Stimulated activated CD4-positive, alpha-beta T cell treated with anti-CD3 and anti-CD28 coated beads, Interleukin-2, amount 100 ng/mL, for 4 hours (primary cell): ENCODE results near the gene ENOX2.
A peak's percentile ranks its signal among the peaks of the same experiment; 100 is the strongest.
"Not testable (repeated sequence)": the region's sequence is repeated elsewhere in the genome, so short reads cannot be mapped to it uniquely, and the experiment has no call there.

ENCODE experiments used
- DNase-seq: peaks from one replicate; pipeline ENCODE4 v3.0.0-alpha.2; 2020; ENCODE audit warnings: low read depth

Gene ENOX2

GRCh38 chrX:130902783-130903613 lies at the start of gene ENOX2:
Gene ENOX2, minus strand, starts transcription at chrX:130903209. Its CDS starts 199,993 bp downstream, at chrX:130703216.
- DNase-seq: peak; percentile 72

- no peak for DNase-seq
Observed at GRCh38 chrX:130952266-130953043, 49.4 kb upstream of the ENOX2 start.

- no peak for DNase-seq
Observed at GRCh38 chrX:130944230-130944629, 41.2 kb upstream of the ENOX2 start.

- no peak for DNase-seq
Observed at GRCh38 chrX:130937101-130937500, 34.1 kb upstream of the ENOX2 start.

- DNase-seq: no peak
Observed at GRCh38 chrX:130933358-130933757, 30.3 kb upstream of the ENOX2 start.

- DNase-seq: not testable (repeated sequence)
Observed at GRCh38 chrX:130920405-130920804, 17.4 kb upstream of the ENOX2 start.

GRCh38 chrX:130919676-130920075 lies 16.7 kb upstream of the ENOX2 start:
- DNase-seq: not testable (repeated sequence)

- not testable (repeated sequence) for DNase-seq
Observed at GRCh38 chrX:130918498-130918897, 15.5 kb upstream of the ENOX2 start.

- DNase-seq: peak; percentile 2
Observed at GRCh38 chrX:130916636-130917422, 13.8 kb upstream of the ENOX2 start.

GRCh38 chrX:130915302-130915701 lies 12.3 kb upstream of the ENOX2 start:
- DNase-seq: no peak

GRCh38 chrX:130909469-130910136 lies 6.6 kb upstream of the ENOX2 start:
- DNase-seq: no peak

GRCh38 chrX:130906776-130907175 lies 3.8 kb upstream of the ENOX2 start:
- DNase-seq: no peak

- no peak for DNase-seq
Observed at GRCh38 chrX:130902446-130902782, 595 bp downstream of the ENOX2 start.

GRCh38 chrX:130896802-130897501 lies 6.1 kb downstream of the ENOX2 start:
- no peak for DNase-seq

- no peak for DNase-seq
Observed at GRCh38 chrX:130896026-130896425, 7.0 kb downstream of the ENOX2 start.

GRCh38 chrX:130895299-130895698 lies 7.7 kb downstream of the ENOX2 start:
- DNase-seq: no peak

- no peak for DNase-seq
Observed at GRCh38 chrX:130893356-130894085, 9.5 kb downstream of the ENOX2 start.

GRCh38 chrX:130887376-130887775 lies 15.6 kb downstream of the ENOX2 start:
- no peak for DNase-seq

GRCh38 chrX:130885996-130886395 lies 17.0 kb downstream of the ENOX2 start:
- no peak for DNase-seq

- DNase-seq: no peak
Observed at GRCh38 chrX:130885508-130885907, 17.5 kb downstream of the ENOX2 start.

GRCh38 chrX:130884627-130885026 lies 18.4 kb downstream of the ENOX2 start:
- no peak for DNase-seq
